Brain microvascular endothelial cell (primary cell): ENCODE results near the gene PGAP3.

Source experiments
- DNase-seq: peaks from one replicate; pipeline ENCODE4 v3.0.0-alpha.2; 2020
- H3K27ac ChIP-seq: fragments of 250-450 bp; sonication (Bioruptor Pico); 2 replicates; pipeline ENCODE4 v1.5.1; 2020; ENCODE audit warnings: mild to moderate bottlenecking, moderate library complexity
- H3K27me3 ChIP-seq: fragments of 250-450 bp; sonication (Bioruptor Pico); replicated peaks from 2 replicates; pipeline ENCODE4 v1.5.1; 2020; ENCODE audit warnings: mild to moderate bottlenecking
- H3K36me3 ChIP-seq: fragments of 250-450 bp; sonication (Bioruptor Pico); replicated peaks from 2 replicates; pipeline ENCODE4 v1.5.1; 2020; ENCODE audit warnings: mild to moderate bottlenecking
- H3K4me3 ChIP-seq: 2 replicates; pipeline ENCODE4 v1.5.1; 2011; ENCODE audit warnings: low read depth, mild to moderate bottlenecking, control low read depth, low read length, moderate library complexity
- in situ Hi-C: cut with HindIII; loops from 2 replicates; pipeline ENCODE4 v1.10.0; 2017; ENCODE audit warnings: low sequenced_read_pairs, low pct_ligation_motif_present
- TF ChIP-seq, protein P1 (sequence below): IDR thresholded peaks from 2 replicates; pipeline ENCODE4 v1.5.1; 2011; ENCODE audit warnings: low read depth, mild to moderate bottlenecking, moderate library complexity, low read length, control low read depth, inconsistent platforms; ENCODE audit errors: missing control alignments

PGAP3 gene

DNA sequence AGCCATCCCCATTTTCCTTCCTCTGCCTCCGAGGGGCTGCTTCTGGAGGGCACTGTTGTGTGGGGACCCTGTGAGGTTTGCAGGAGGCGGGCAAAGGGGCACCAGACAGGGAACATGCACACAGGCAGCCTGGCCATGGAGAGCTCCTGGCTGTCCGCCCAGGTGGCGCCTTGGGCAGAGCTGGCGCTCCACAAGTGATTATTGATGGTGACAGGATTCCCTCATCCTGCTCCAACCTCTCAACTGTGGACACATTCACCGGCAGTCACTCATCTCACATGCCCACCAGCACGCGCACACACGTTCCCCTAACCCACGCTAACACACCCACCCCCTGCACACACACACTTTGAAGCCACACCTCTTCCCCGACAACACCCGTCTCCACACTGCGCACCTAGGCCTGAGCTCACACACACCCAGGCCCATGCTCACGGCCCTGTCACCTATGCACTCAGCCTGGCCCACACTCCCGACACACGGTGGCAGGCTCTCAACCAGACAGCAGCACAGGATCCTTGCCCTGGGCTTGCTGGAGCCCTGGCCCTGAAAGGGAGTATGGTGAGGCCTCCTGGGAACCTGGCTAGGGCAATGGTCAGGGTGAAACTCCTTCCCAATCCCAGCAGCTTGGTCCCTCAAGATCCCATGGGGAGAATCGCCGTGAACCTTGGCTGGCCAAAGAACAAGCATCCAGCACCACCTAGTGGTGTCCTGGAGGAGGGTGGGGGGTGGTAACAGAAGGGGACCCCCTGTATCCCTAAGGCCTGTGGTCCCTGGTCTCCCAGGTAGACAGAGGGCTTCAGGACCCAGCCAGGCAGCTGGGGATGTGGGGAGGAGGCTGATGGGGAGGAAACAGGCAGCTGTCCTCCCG is 16.0 kb downstream of the PGAP3 start:
- H3K4me3 ChIP-seq = no peak overlapping the region
- H3K36me3 ChIP-seq = no peaks in the 10 kb centered on the region
- peaks cover 13% of the 10 kb centered on the region for H3K27me3 ChIP-seq
- TF ChIP-seq, protein P1, sequence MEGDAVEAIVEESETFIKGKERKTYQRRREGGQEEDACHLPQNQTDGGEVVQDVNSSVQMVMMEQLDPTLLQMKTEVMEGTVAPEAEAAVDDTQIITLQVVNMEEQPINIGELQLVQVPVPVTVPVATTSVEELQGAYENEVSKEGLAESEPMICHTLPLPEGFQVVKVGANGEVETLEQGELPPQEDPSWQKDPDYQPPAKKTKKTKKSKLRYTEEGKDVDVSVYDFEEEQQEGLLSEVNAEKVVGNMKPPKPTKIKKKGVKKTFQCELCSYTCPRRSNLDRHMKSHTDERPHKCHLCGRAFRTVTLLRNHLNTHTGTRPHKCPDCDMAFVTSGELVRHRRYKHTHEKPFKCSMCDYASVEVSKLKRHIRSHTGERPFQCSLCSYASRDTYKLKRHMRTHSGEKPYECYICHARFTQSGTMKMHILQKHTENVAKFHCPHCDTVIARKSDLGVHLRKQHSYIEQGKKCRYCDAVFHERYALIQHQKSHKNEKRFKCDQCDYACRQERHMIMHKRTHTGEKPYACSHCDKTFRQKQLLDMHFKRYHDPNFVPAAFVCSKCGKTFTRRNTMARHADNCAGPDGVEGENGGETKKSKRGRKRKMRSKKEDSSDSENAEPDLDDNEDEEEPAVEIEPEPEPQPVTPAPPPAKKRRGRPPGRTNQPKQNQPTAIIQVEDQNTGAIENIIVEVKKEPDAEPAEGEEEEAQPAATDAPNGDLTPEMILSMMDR = peak; percentile 82
- no peak overlapping the region for H3K27ac ChIP-seq
- in situ Hi-C loops = no loop called here
- DNase-seq = peak; percentile 28

DNA sequence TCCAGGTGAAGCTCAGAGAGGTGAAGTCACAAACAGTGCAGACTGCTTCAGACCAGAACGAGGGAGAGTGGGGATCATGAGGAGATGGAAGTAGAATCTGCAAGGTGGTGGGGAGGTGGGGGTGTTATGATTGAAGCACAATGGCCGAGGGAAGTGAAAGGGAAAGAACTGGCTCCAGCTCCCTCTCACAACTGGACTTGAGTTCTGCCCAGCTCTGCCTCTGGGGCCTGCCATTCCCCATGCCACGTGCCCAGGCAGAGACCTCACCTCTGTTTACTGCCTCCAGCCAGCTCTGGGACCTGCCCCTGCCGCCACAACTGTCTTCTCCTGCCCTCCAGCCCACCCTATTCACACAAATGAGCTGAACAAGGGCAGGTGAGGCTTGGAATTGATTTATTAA is 17.1 kb downstream of the PGAP3 start:
- no peak for DNase-seq
- H3K4me3 ChIP-seq = no peak overlapping the region
- H3K27ac ChIP-seq = no peak overlapping the region
- in situ Hi-C loops = no loop called here
- TF ChIP-seq, protein P1 = no peak
- no peaks in the 10 kb centered on the region for H3K36me3 ChIP-seq
- peaks cover 16% of the 10 kb centered on the region for H3K27me3 ChIP-seq

DNA sequence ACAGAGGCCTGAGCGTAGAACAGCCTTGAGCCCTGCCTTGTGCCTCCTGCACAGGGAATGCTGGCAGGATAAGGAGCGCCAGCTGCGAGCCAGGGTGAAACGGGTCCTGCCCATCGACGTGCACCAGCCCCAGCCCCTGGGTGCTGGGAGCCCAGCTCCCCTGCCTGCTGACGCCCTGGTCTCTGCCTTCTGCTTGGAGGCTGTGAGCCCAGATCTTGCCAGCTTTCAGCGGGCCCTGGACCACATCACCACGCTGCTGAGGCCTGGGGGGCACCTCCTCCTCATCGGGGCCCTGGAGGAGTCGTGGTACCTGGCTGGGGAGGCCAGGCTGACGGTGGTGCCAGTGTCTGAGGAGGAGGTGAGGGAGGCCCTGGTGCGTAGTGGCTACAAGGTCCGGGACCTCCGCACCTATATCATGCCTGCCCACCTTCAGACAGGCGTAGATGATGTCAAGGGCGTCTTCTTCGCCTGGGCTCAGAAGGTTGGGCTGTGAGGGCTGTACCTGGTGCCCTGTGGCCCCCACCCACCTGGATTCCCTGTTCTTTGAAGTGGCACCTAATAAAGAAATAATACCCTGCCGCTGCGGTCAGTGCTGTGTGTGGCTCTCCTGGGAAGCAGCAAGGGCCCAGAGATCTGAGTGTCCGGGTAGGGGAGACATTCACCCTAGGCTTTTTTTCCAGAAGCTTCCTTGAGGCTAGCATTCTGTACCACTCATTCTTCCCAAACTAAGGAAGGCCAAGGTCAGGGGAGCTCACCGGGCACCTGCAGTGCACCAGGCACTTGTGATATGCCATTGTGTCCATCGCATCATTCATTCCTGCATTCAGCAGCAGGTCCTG is 17.7 kb downstream of the PGAP3 start:
- H3K27me3 ChIP-seq = peaks cover 16% of the 10 kb centered on the region
- in situ Hi-C loops = no loop called here

DNA sequence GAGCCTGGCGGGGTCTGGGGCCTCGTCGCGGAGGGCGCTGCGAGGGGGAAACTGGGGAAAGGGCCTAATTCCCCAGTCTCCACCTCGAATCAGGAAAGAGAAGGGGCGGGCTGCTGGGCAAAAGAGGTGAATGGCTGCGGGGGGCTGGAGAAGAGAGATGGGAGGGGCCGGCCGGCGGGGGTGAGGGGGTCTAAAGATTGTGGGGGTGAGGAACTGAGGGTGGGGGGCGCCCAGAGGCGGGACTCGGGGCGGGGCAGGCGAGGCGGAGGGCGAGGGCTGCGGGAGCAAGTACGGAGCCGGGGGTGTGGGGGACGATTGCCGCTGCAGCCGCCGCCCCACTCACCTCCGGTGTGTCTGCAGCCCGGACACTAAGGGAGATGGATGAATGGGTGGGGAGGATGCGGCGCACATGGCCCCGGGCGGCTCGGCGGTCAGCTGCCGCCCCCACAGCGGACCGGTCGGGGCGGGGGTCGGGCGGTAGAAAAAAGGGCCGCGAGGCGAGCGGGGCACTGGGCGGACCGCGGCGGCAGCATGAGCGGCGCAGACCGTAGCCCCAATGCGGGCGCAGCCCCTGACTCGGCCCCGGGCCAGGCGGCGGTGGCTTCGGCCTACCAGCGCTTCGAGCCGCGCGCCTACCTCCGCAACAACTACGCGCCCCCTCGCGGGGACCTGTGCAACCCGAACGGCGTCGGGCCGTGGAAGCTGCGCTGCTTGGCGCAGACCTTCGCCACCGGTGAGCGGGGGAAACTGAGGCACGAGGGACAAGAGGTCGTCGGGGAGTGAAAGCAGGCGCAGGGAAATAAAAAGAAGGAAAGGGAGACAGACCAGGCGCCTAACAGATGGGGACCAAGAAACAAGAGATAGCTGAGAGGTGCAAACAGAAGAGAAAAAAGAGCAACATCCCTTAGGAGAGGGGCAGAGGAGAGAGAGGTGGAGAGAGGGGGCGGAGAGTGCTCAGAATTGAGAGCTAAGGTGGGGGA is 19.6 kb downstream of the PGAP3 start, which contains the start of gene PNMT:
Gene PNMT (plus strand): TSS at position 509 of the 980 bp plus-strand sequence. CDS start 23 bp downstream, at position 532.
- H3K4me3 ChIP-seq = peak within 1 kb of the TSS; percentile 20

More for the DNA sequence above, 17.7 kb downstream of the PGAP3 start:
- TF ChIP-seq, protein P1 = no peak
- Histone ChIP-seq H3K27ac (no peak overlapping the region), H3K36me3 (no peaks in the 10 kb centered on the region), H3K4me3 (no peak overlapping the region)
- no peak for DNase-seq

More for the DNA sequence above, 19.6 kb downstream of the PGAP3 start, which contains the start of gene PNMT:
- peak; percentile 9 for DNase-seq
- H3K36me3 ChIP-seq = no peaks in the 10 kb centered on the region
- H3K27ac ChIP-seq = no peak within 1 kb of the TSS
- TF ChIP-seq, protein P1 = peak; percentile 75
- in situ Hi-C loops = no loop called here
- peaks cover 16% of the 10 kb centered on the region for H3K27me3 ChIP-seq
